Thyroid gland (tissue), 4 donors: ENCODE measurements around the gene PCNP.

Source experiments
- CTCF ChIP-seq, 6 experiments: fragments of 200-600 bp in 3 of 6; fragments of 450-650 bp in 3 of 6; sonication (generic) in 3 of 6; IDR thresholded peaks; one replicate each; pipeline ENCODE4 v1.5.1; 2016 to 2019; ENCODE audit warnings: antibody characterized with exemption in 6 of 6, mild to moderate bottlenecking in 2 of 6, inconsistent platforms in 1 of 6, moderate library complexity in 1 of 6
- POLR2A ChIP-seq, 2 donors: fragments of 450-650 bp; IDR thresholded peaks; one replicate each; pipeline ENCODE4 v1.6.1; 2017; ENCODE audit warnings: antibody characterized with exemption in 2 of 2, mild to moderate bottlenecking in 2 of 2, moderate library complexity in 1 of 2

GRCh38 chr3:101542957-101543356 lies 31.0 kb upstream of the PCNP start:
- no peak for TF ChIP-seq CTCF (IDR thresholded peaks at IDR 0.05)
- no peak for TF ChIP-seq POLR2A (IDR thresholded peaks at IDR 0.05)
